ENCODE results near the gene NELL2. TPM values are rescaled to one million over a fixed set of nuclear protein-coding genes. Genes with fewer than 3 reads are reported as not detected.

NELL2 gene
- total RNA-seq, 4 donors from 2014 or later, result 4.7 to 20.5 (median 9.3) TPM

GRCh38 chr12:44778863-44779262 lies 97.3 kb downstream of the NELL2 start:
- no peak overlapping the region for H3K4me3 ChIP-seq
- no peaks in the 10 kb centered on the region for H3K9me3 ChIP-seq
- no peak for DNase-seq (ENCODE audit: low spot score in 2 of 2)
- no peaks in the 10 kb centered on the region for H3K27me3 ChIP-seq
- H3K4me1 ChIP-seq, result no peaks in the 10 kb centered on the region
- no peaks in the 10 kb centered on the region for H3K36me3 ChIP-seq
- TF ChIP-seq CTCF (IDR thresholded peaks at IDR 0.05) (no peak), POLR2A (IDR thresholded peaks at IDR 0.05) (no peak), POLR2AphosphoS5 (IDR thresholded peaks at IDR 0.05) (no peak), EP300 (IDR thresholded peaks at IDR 0.05) (no peak)
- 97% methylated on average over 1 of the region's 1 CpG for WGBS
- H3K27ac ChIP-seq, result no peak overlapping the region

- Histone ChIP-seq H3K36me3 (no peaks in the 10 kb centered on the region), H3K4me1 (no peaks in the 10 kb centered on the region), H3K27ac (no peak overlapping the region), H3K27me3 (no peaks in the 10 kb centered on the region), H3K9me3 (no peaks in the 10 kb centered on the region), H3K4me3 (no peak overlapping the region)
- TF ChIP-seq POLR2AphosphoS5 (IDR thresholded peaks at IDR 0.05) (no peak), EP300 (IDR thresholded peaks at IDR 0.05) (no peak), CTCF (IDR thresholded peaks at IDR 0.05) (no peak), POLR2A (IDR thresholded peaks at IDR 0.05) (no peak)
- 80% methylated on average over 1 of the region's 1 CpG for WGBS
- DNase-seq (ENCODE audit: low spot score in 2 of 2), result no peak
Measured at GRCh38 chr12:44777044-44777443, 99.1 kb downstream of the NELL2 start.

- Histone ChIP-seq H3K27ac (no peak overlapping the region), H3K9me3 (no peaks in the 10 kb centered on the region), H3K27me3 (no peaks in the 10 kb centered on the region), H3K4me1 (no peaks in the 10 kb centered on the region), H3K36me3 (no peaks in the 10 kb centered on the region), H3K4me3 (no peak overlapping the region)
- TF ChIP-seq CTCF (IDR thresholded peaks at IDR 0.05) (no peak), POLR2AphosphoS5 (IDR thresholded peaks at IDR 0.05) (no peak), EP300 (IDR thresholded peaks at IDR 0.05) (no peak), POLR2A (IDR thresholded peaks at IDR 0.05) (no peak)
- no peak for DNase-seq (ENCODE audit: low spot score in 2 of 2)
- WGBS, result 86% methylated on average over 6 of the region's 6 CpGs
Measured at GRCh38 chr12:44775901-44776300, 100.2 kb downstream of the NELL2 start.

- Histone ChIP-seq H3K27ac (no peak overlapping the region), H3K4me3 (no peak overlapping the region), H3K36me3 (no peaks in the 10 kb centered on the region), H3K27me3 (no peaks in the 10 kb centered on the region), H3K9me3 (no peaks in the 10 kb centered on the region), H3K4me1 (no peaks in the 10 kb centered on the region)
- no peak for DNase-seq (ENCODE audit: low spot score in 2 of 2)
- 74% methylated on average over 11 of the region's 11 CpGs for WGBS
- TF ChIP-seq EP300 (IDR thresholded peaks at IDR 0.05) (no peak), POLR2AphosphoS5 (IDR thresholded peaks at IDR 0.05) (no peak), CTCF (IDR thresholded peaks at IDR 0.05) (peak in 1 of 2 donors; percentile 58), POLR2A (IDR thresholded peaks at IDR 0.05) (no peak)
Measured at GRCh38 chr12:44774815-44775411, 101.2 kb downstream of the NELL2 start.

- whole genome bisulfite sequencing, result 81% methylated on average over 8 of the region's 8 CpGs
- TF ChIP-seq EP300 (IDR thresholded peaks at IDR 0.05), result no peak
- TF ChIP-seq POLR2AphosphoS5 (IDR thresholded peaks at IDR 0.05), result no peak
- no peak for TF ChIP-seq CTCF (IDR thresholded peaks at IDR 0.05)
- TF ChIP-seq POLR2A (IDR thresholded peaks at IDR 0.05), result no peak
- Histone ChIP-seq H3K36me3 (no peaks in the 10 kb centered on the region), H3K4me3 (no peak overlapping the region), H3K27ac (no peak overlapping the region), H3K4me1 (no peaks in the 10 kb centered on the region), H3K27me3 (no peaks in the 10 kb centered on the region), H3K9me3 (no peaks in the 10 kb centered on the region)
- no peak for DNase-seq (ENCODE audit: low spot score in 2 of 2)
Measured at GRCh38 chr12:44771485-44772021, 104.6 kb downstream of the NELL2 start.

Measured in suprapubic skin (tissue), 4 donors.